Adipocyte (in vitro differentiated cells): ENCODE measurements around the gene AFF3.

Experiments
- DNase-seq: peaks from one replicate; pipeline ENCODE4 v3.0.0-alpha.2; 2015; ENCODE audit warnings: low read depth
- H3K27me3 ChIP-seq: replicated peaks from 2 replicates; pipeline ENCODE4 v1.7.0; 2013; ENCODE audit warnings: mild to moderate bottlenecking, low read length, moderate library complexity; ENCODE audit not compliant: control insufficient read depth, insufficient read depth
- H3K36me3 ChIP-seq: 2 replicates; pipeline ENCODE4 v1.7.0; 2013; ENCODE audit warnings: low read length, mild to moderate bottlenecking, moderate library complexity; ENCODE audit not compliant: control insufficient read depth, insufficient read depth, severe bottlenecking
- H3K4me1 ChIP-seq: 2 replicates; pipeline ENCODE4 v1.7.0; 2013; ENCODE audit warnings: mild to moderate bottlenecking, low read length, moderate library complexity; ENCODE audit not compliant: control insufficient read depth, insufficient read depth
- H3K4me3 ChIP-seq: 2 replicates; pipeline ENCODE4 v1.7.0; 2013; ENCODE audit warnings: mild to moderate bottlenecking, low read length, moderate library complexity
- H3K9ac ChIP-seq: 2 replicates; pipeline ENCODE4 v1.7.0; 2013; ENCODE audit warnings: mild to moderate bottlenecking, low read length, moderate library complexity
- H3K9me3 ChIP-seq: 2 replicates; pipeline ENCODE4 v1.7.0; 2013; ENCODE audit warnings: mild to moderate bottlenecking, low read length, moderate library complexity; ENCODE audit not compliant: control insufficient read depth

The AFF3 gene

GRCh38 chr2:100052650-100053049, 89.7 kb downstream of the AFF3 start:
- DNase-seq, result no peak

GRCh38 chr2:100051253-100051652, 91.1 kb downstream of the AFF3 start:
- Histone ChIP-seq H3K4me3 (no peak overlapping the region), H3K36me3 (no peaks in the 10 kb centered on the region), H3K27me3 (peaks cover 12% of the 10 kb centered on the region), H3K4me1 (peaks cover 4% of the 10 kb centered on the region), H3K9me3 (no peaks in the 10 kb centered on the region), H3K9ac (no peak overlapping the region)
- no peak for DNase-seq

More at GRCh38 chr2:100052650-100053049, 89.7 kb downstream of the AFF3 start:
- Histone ChIP-seq H3K9me3 (no peaks in the 10 kb centered on the region), H3K4me3 (no peak overlapping the region), H3K9ac (no peak overlapping the region), H3K4me1 (peaks cover 8% of the 10 kb centered on the region), H3K27me3 (peaks cover 11% of the 10 kb centered on the region), H3K36me3 (no peaks in the 10 kb centered on the region)

GRCh38 chr2:100050685-100051084, 91.7 kb downstream of the AFF3 start:
- DNase-seq, result no peak
- no peak overlapping the region for H3K9ac ChIP-seq
- H3K27me3 ChIP-seq, result peaks cover 17% of the 10 kb centered on the region
- peaks cover 4% of the 10 kb centered on the region for H3K4me1 ChIP-seq
- H3K36me3 ChIP-seq, result no peaks in the 10 kb centered on the region
- H3K9me3 ChIP-seq, result no peaks in the 10 kb centered on the region
- no peak overlapping the region for H3K4me3 ChIP-seq

GRCh38 chr2:100046961-100047947, 95.1 kb downstream of the AFF3 start:
- no peak for DNase-seq
- H3K4me1 ChIP-seq, result peaks cover 9% of the 10 kb centered on the region

GRCh38 chr2:100045000-100045399, 97.4 kb downstream of the AFF3 start:
- Histone ChIP-seq H3K27me3 (peaks cover 6% of the 10 kb centered on the region), H3K36me3 (no peaks in the 10 kb centered on the region), H3K9me3 (no peaks in the 10 kb centered on the region), H3K9ac (no peak overlapping the region), H3K4me3 (no peak overlapping the region), H3K4me1 (peaks cover 9% of the 10 kb centered on the region)
- no peak for DNase-seq

More at GRCh38 chr2:100046961-100047947, 95.1 kb downstream of the AFF3 start:
- Histone ChIP-seq H3K36me3 (no peaks in the 10 kb centered on the region), H3K9ac (no peak overlapping the region), H3K27me3 (peaks cover 17% of the 10 kb centered on the region), H3K9me3 (no peaks in the 10 kb centered on the region), H3K4me3 (no peak overlapping the region)

- no peak for DNase-seq
Measured at GRCh38 chr2:100043891-100044255, 98.5 kb downstream of the AFF3 start.

GRCh38 chr2:100043081-100043890, 99.1 kb downstream of the AFF3 start:
- Histone ChIP-seq H3K9ac (no peak overlapping the region), H3K27me3 (peaks cover 6% of the 10 kb centered on the region), H3K36me3 (no peaks in the 10 kb centered on the region), H3K4me1 (peaks cover 9% of the 10 kb centered on the region), H3K9me3 (no peaks in the 10 kb centered on the region), H3K4me3 (no peak overlapping the region)
- DNase-seq, result no peak

More at GRCh38 chr2:100043891-100044255, 98.5 kb downstream of the AFF3 start:
- H3K27me3 ChIP-seq, result peaks cover 6% of the 10 kb centered on the region
- H3K9ac ChIP-seq, result no peak overlapping the region
- no peaks in the 10 kb centered on the region for H3K9me3 ChIP-seq
- peaks cover 9% of the 10 kb centered on the region for H3K4me1 ChIP-seq
- H3K4me3 ChIP-seq, result no peak overlapping the region
- no peaks in the 10 kb centered on the region for H3K36me3 ChIP-seq

- H3K9me3 ChIP-seq, result no peaks in the 10 kb centered on the region
- peaks cover 6% of the 10 kb centered on the region for H3K27me3 ChIP-seq
- no peaks in the 10 kb centered on the region for H3K36me3 ChIP-seq
- no peak overlapping the region for H3K9ac ChIP-seq
- DNase-seq, result no peak
- peaks cover 5% of the 10 kb centered on the region for H3K4me1 ChIP-seq
- H3K4me3 ChIP-seq, result no peak overlapping the region
Measured at GRCh38 chr2:100042562-100042961, 99.8 kb downstream of the AFF3 start.

- no peak for DNase-seq
- Histone ChIP-seq H3K36me3 (no peaks in the 10 kb centered on the region), H3K9me3 (no peaks in the 10 kb centered on the region), H3K4me1 (peaks cover 5% of the 10 kb centered on the region), H3K27me3 (peaks cover 6% of the 10 kb centered on the region), H3K9ac (no peak overlapping the region), H3K4me3 (no peak overlapping the region)
Measured at GRCh38 chr2:100041946-100042345, 100.4 kb downstream of the AFF3 start.

- Histone ChIP-seq H3K9me3 (no peaks in the 10 kb centered on the region), H3K9ac (no peak overlapping the region), H3K27me3 (peaks cover 6% of the 10 kb centered on the region), H3K4me1 (peaks cover 5% of the 10 kb centered on the region), H3K36me3 (no peaks in the 10 kb centered on the region), H3K4me3 (no peak overlapping the region)
- DNase-seq, result no peak
Measured at GRCh38 chr2:100041385-100041784, 101.0 kb downstream of the AFF3 start.

- Histone ChIP-seq H3K36me3 (no peaks in the 10 kb centered on the region), H3K9me3 (no peaks in the 10 kb centered on the region), H3K27me3 (peaks cover 1% of the 10 kb centered on the region), H3K4me3 (no peak overlapping the region), H3K4me1 (peaks cover 5% of the 10 kb centered on the region), H3K9ac (no peak overlapping the region)
- no peak for DNase-seq
Measured at GRCh38 chr2:100040906-100041305, 101.5 kb downstream of the AFF3 start.
